GM12892 (cell line): ENCODE results near the gene IFNLR1.

Experiments
- POLR2A ChIP-seq: IDR thresholded peaks from 2 replicates; pipeline ENCODE4 v1.6.1; 2011; ENCODE audit warnings: low read depth, low read length, control low read depth
- TAF1 ChIP-seq: IDR thresholded peaks from 2 replicates; pipeline ENCODE4 v1.6.1; 2011; ENCODE audit warnings: low read depth, mild to moderate bottlenecking, control low read depth, low read length, borderline replicate concordance

DNA sequence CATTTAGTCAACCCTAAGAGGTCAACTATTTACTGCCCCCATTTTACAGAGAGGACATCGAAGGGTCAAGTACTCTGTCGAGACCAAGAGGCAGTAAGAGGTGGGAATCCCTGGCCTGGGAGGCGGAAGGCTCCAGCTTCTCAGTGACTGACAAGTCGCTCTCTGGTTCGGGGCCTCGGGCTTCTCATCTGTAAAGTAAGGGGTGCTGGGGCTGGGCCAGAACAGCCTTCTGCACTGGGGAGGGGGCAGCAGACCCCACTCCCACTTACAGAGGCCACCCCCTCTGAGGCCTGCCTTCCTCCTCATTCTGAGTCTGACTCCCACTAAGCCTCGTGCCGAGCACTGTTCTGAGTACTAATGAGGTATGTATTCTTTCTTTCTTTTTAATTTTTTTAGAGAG lies 17.0 kb upstream of the IFNLR1 start:
- TF ChIP-seq POLR2A (no peak), TAF1 (no peak)
